Neural cell (in vitro differentiated cells): Measurements from ENCODE around the gene THRA. TPM values are rescaled to one million over a fixed set of nuclear protein-coding genes. Genes with fewer than 3 reads are reported as not detected.

Experiments
- H2AFZ ChIP-seq: fragments of 200-600, 300-800 bp; sonication (generic), shearing (Covaris generic); 2 replicates; pipeline ENCODE4 v1.6.0; 2014; ENCODE audit warnings: low read depth, mild to moderate bottlenecking, antibody characterized with exemption, low read length, moderate library complexity
- H3F3A ChIP-seq: fragments of 200-600 bp; shearing (Covaris generic); 2 replicates; pipeline ENCODE4 v1.6.1; 2016; ENCODE audit warnings: mild to moderate bottlenecking, moderate library complexity, mixed read lengths, antibody characterized with exemption, low read length; ENCODE audit not compliant: insufficient read depth, poor library complexity, severe bottlenecking
- H3K27ac ChIP-seq: fragments of 200-600, 300-800 bp; sonication (generic), shearing (Covaris generic); 2 replicates; pipeline ENCODE4 v1.5.1; 2014; ENCODE audit warnings: mild to moderate bottlenecking, low read length, moderate library complexity
- H3K27me3 ChIP-seq: fragments of 300-800, 200-600 bp; sonication (generic), shearing (Covaris generic); 2 replicates; pipeline ENCODE4 v1.6.0; 2014; ENCODE audit warnings: mild to moderate bottlenecking, low read depth, low read length, moderate library complexity; ENCODE audit not compliant: insufficient read depth
- H3K36me3 ChIP-seq: fragments of 300-800, 200-600 bp; sonication (generic), shearing (Covaris generic); 2 replicates; pipeline ENCODE4 v1.5.1; 2014; ENCODE audit warnings: mild to moderate bottlenecking, antibody characterized with exemption, low read length, moderate library complexity; ENCODE audit not compliant: insufficient read depth
- H3K4me2 ChIP-seq: fragments of 300-800, 200-600 bp; sonication (generic), shearing (Covaris generic); 2 replicates; pipeline ENCODE4 v1.6.0; 2014; ENCODE audit warnings: mild to moderate bottlenecking, low read length
- H3K4me3 ChIP-seq: fragments of 300-800, 200-600 bp; sonication (generic), shearing (Covaris generic); 2 replicates; pipeline ENCODE4 v1.5.1; 2014; ENCODE audit warnings: mild to moderate bottlenecking, low read length, moderate library complexity
- H3K79me2 ChIP-seq: fragments of 200-600 bp; shearing (Covaris generic); replicated peaks from 2 replicates; pipeline ENCODE4 v1.6.0; 2014; ENCODE audit warnings: mild to moderate bottlenecking, low read length, moderate library complexity; ENCODE audit not compliant: insufficient read depth
- H3K9ac ChIP-seq: fragments of 300-800, 200-600 bp; sonication (generic), shearing (Covaris generic); 2 replicates; pipeline ENCODE4 v1.6.1; 2016; ENCODE audit warnings: mild to moderate bottlenecking, low read length, mixed read lengths
- H3K9me2 ChIP-seq: fragments of 200-600 bp; shearing (Covaris generic); 2 replicates; pipeline ENCODE4 v1.6.1; 2016; ENCODE audit warnings: mild to moderate bottlenecking, low read length, mixed read lengths; ENCODE audit not compliant: insufficient read depth
- H3K9me3 ChIP-seq: fragments of 200-600, 300-800 bp; sonication (generic), shearing (Covaris generic); 2 replicates; pipeline ENCODE4 v1.6.1; 2016; ENCODE audit warnings: mild to moderate bottlenecking, mixed run types, low read length, moderate library complexity, mixed read lengths
- H4K20me1 ChIP-seq: fragments of 200-600 bp; shearing (Covaris generic); 2 replicates; pipeline ENCODE4 v1.6.1; 2016; ENCODE audit warnings: mild to moderate bottlenecking, mixed run types; ENCODE audit not compliant: insufficient read depth
- CTCF ChIP-seq: fragments of 450-650 bp; IDR thresholded peaks from 2 replicates; pipeline ENCODE4 v1.5.1; 2014; ENCODE audit warnings: antibody characterized with exemption, mild to moderate bottlenecking, moderate library complexity; ENCODE audit not compliant: poor library complexity, severe bottlenecking
- EP300 ChIP-seq: fragments of 450-650 bp; conservative IDR thresholded peaks from 2 replicates; pipeline ENCODE4 v1.6.1; 2014; ENCODE audit warnings: antibody characterized with exemption, mild to moderate bottlenecking, moderate library complexity; ENCODE audit not compliant: poor library complexity, severe bottlenecking
- EZH2 ChIP-seq: fragments of 200-600, 300-800 bp; shearing (Covaris generic), sonication (generic); IDR thresholded peaks from 2 replicates; pipeline ENCODE4 v1.6.1; 2014; ENCODE audit warnings: antibody characterized with exemption, low read length, borderline replicate concordance, mild to moderate bottlenecking; ENCODE audit not compliant: insufficient read depth, poor library complexity, severe bottlenecking
- MXI1 ChIP-seq: fragments of 450-650 bp; conservative IDR thresholded peaks from 2 replicates; pipeline ENCODE4 v1.6.1; 2014; ENCODE audit warnings: antibody characterized with exemption, mild to moderate bottlenecking; ENCODE audit not compliant: poor library complexity, severe bottlenecking
- POLR2AphosphoS5 ChIP-seq: IDR thresholded peaks from 2 replicates; pipeline ENCODE4 v1.6.1; 2012
- RAD21 ChIP-seq: fragments of 450-650 bp; conservative IDR thresholded peaks from 2 replicates; pipeline ENCODE4 v1.6.1; 2014; ENCODE audit warnings: antibody characterized with exemption, mild to moderate bottlenecking, moderate library complexity
- SMC3 ChIP-seq: fragments of 450-650 bp; conservative IDR thresholded peaks from 2 replicates; pipeline ENCODE4 v1.6.1; 2014; ENCODE audit warnings: antibody characterized with exemption, mild to moderate bottlenecking, moderate library complexity; ENCODE audit not compliant: poor library complexity
- TAF1 ChIP-seq: IDR thresholded peaks from 2 replicates; pipeline ENCODE4 v1.6.1; 2012; ENCODE audit warnings: low read depth
- polyA plus RNA-seq: library from polyadenylated mRNA; depleted of rRNA; stranded (reverse); fragments of >200 nt; gene quantifications from 2 replicates; pipeline ENCODE4 v1.2.3, GENCODE V29; 2014
- TF ChIP-seq, protein P1 (sequence below): IDR thresholded peaks from 2 replicates; pipeline ENCODE4 v1.6.1; 2012; ENCODE audit warnings: borderline replicate concordance

THRA gene
- polyA plus RNA-seq, 1 donor from 2014 or later = 97.2 TPM

- no peaks in the 10 kb centered on the region for H3F3A ChIP-seq
- peak overlapping the region; percentile 87 for H3K27ac ChIP-seq
- peak overlapping the region; percentile 92 for H3K4me3 ChIP-seq
- H3K9ac ChIP-seq = peak overlapping the region; percentile 93
- H3K4me2 ChIP-seq = peak overlapping the region; percentile 54
- no peak for TF ChIP-seq RAD21
- no peak for TF ChIP-seq POLR2AphosphoS5
- TF ChIP-seq EZH2 = no peak
- TF ChIP-seq SMC3 = no peak
- TF ChIP-seq, protein P1, sequence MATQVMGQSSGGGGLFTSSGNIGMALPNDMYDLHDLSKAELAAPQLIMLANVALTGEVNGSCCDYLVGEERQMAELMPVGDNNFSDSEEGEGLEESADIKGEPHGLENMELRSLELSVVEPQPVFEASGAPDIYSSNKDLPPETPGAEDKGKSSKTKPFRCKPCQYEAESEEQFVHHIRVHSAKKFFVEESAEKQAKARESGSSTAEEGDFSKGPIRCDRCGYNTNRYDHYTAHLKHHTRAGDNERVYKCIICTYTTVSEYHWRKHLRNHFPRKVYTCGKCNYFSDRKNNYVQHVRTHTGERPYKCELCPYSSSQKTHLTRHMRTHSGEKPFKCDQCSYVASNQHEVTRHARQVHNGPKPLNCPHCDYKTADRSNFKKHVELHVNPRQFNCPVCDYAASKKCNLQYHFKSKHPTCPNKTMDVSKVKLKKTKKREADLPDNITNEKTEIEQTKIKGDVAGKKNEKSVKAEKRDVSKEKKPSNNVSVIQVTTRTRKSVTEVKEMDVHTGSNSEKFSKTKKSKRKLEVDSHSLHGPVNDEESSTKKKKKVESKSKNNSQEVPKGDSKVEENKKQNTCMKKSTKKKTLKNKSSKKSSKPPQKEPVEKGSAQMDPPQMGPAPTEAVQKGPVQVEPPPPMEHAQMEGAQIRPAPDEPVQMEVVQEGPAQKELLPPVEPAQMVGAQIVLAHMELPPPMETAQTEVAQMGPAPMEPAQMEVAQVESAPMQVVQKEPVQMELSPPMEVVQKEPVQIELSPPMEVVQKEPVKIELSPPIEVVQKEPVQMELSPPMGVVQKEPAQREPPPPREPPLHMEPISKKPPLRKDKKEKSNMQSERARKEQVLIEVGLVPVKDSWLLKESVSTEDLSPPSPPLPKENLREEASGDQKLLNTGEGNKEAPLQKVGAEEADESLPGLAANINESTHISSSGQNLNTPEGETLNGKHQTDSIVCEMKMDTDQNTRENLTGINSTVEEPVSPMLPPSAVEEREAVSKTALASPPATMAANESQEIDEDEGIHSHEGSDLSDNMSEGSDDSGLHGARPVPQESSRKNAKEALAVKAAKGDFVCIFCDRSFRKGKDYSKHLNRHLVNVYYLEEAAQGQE = no peak
- TF ChIP-seq CTCF = no peak
- TF ChIP-seq MXI1 = no peak
- no peak for TF ChIP-seq TAF1
- no peak for TF ChIP-seq EP300
- H3K9me2 ChIP-seq = no peaks in the 10 kb centered on the region
- no peaks in the 10 kb centered on the region for H3K27me3 ChIP-seq
- H3K79me2 ChIP-seq = peaks cover 32% of the 10 kb centered on the region
- no peak overlapping the region for H2AFZ ChIP-seq
- no peaks in the 10 kb centered on the region for H4K20me1 ChIP-seq
- H3K36me3 ChIP-seq = no peaks in the 10 kb centered on the region
- H3K9me3 ChIP-seq = no peaks in the 10 kb centered on the region
Measured at GRCh38 chr17:40064971-40065768, 2.4 kb downstream of the THRA start.

- Histone ChIP-seq H3K27me3 (no peaks in the 10 kb centered on the region), H3K4me2 (no peak overlapping the region), H4K20me1 (no peaks in the 10 kb centered on the region), H3K4me3 (peak overlapping the region; percentile 92), H3K27ac (no peak overlapping the region), H2AFZ (no peak overlapping the region), H3K36me3 (no peaks in the 10 kb centered on the region), H3K9ac (peak overlapping the region; percentile 93), H3K9me3 (no peaks in the 10 kb centered on the region), H3F3A (no peaks in the 10 kb centered on the region), H3K9me2 (no peaks in the 10 kb centered on the region), H3K79me2 (peaks cover 38% of the 10 kb centered on the region)
- TF ChIP-seq CTCF = no peak
Measured at GRCh38 chr17:40065769-40066510, 3.2 kb downstream of the THRA start.
